MM.1S (cell line): ENCODE measurements around the gene LAYN.

Source experiments
- DNase-seq: peaks from one replicate; pipeline ENCODE4 v3.0.0-alpha.2; 2015
- H2AFZ ChIP-seq: fragments of 300-600 bp; sonication (generic); 2 replicates; pipeline ENCODE4 v1.6.0; 2016; ENCODE audit warnings: antibody characterized with exemption, low read length
- H3F3A ChIP-seq: fragments of 300-600 bp; sonication (generic); 2 replicates; pipeline ENCODE4 v1.6.1; 2016; ENCODE audit warnings: mild to moderate bottlenecking, antibody characterized with exemption, low read length, moderate library complexity, mixed read lengths; ENCODE audit not compliant: insufficient read depth
- H3K27ac ChIP-seq: fragments of 300-600 bp; sonication (generic); 2 replicates; pipeline ENCODE4 v1.5.1; 2016; ENCODE audit warnings: mild to moderate bottlenecking, low read length
- H3K27me3 ChIP-seq: fragments of 300-600 bp; sonication (generic); replicated peaks from 2 replicates; pipeline ENCODE4 v1.6.0; 2016; ENCODE audit warnings: low read length; ENCODE audit not compliant: insufficient read depth
- H3K36me3 ChIP-seq: fragments of 300-600 bp; sonication (generic); replicated peaks from 2 replicates; pipeline ENCODE4 v1.6.1; 2016; ENCODE audit warnings: mild to moderate bottlenecking, low read length, mixed read lengths; ENCODE audit not compliant: insufficient read depth
- H3K4me1 ChIP-seq: fragments of 300-600 bp; sonication (generic); 2 replicates; pipeline ENCODE4 v1.6.1; 2016; ENCODE audit warnings: low read length, mixed read lengths
- H3K4me2 ChIP-seq: fragments of 300-600 bp; sonication (generic); 2 replicates; pipeline ENCODE4 v1.6.0; 2016; ENCODE audit warnings: low read depth, low read length
- H3K4me3 ChIP-seq: fragments of 300-600 bp; sonication (generic); 2 replicates; pipeline ENCODE4 v1.5.1; 2016; ENCODE audit warnings: low read length, mixed read lengths
- H3K79me2 ChIP-seq: fragments of 300-600 bp; sonication (generic); 2 replicates; pipeline ENCODE4 v1.6.1; 2016; ENCODE audit warnings: mixed run types, low read length, mixed read lengths
- H3K9ac ChIP-seq: fragments of 300-600 bp; sonication (generic); 2 replicates; pipeline ENCODE4 v1.6.1; 2016; ENCODE audit warnings: low read length, mixed read lengths
- H3K9me2 ChIP-seq: fragments of 300-600 bp; sonication (generic); replicated peaks from 2 replicates; pipeline ENCODE4 v1.6.1; 2016; ENCODE audit warnings: mild to moderate bottlenecking, low read length, mixed read lengths; ENCODE audit not compliant: insufficient read depth
- H3K9me3 ChIP-seq: fragments of 300-600 bp; sonication (generic); replicated peaks from 2 replicates; pipeline ENCODE4 v1.6.1; 2016; ENCODE audit warnings: mild to moderate bottlenecking, low read length, mixed read lengths; ENCODE audit not compliant: insufficient read depth
- H4K20me1 ChIP-seq: fragments of 300-600 bp; sonication (generic); 2 replicates; pipeline ENCODE4 v1.6.1; 2016; ENCODE audit warnings: mild to moderate bottlenecking, low read length, moderate library complexity, mixed read lengths; ENCODE audit not compliant: insufficient read depth
- EZH2 ChIP-seq: fragments of 300-600 bp; sonication (generic); optimal IDR thresholded peaks from 2 replicates; pipeline ENCODE3; 2017; ENCODE audit warnings: low read depth, mild to moderate bottlenecking, antibody characterized with exemption, low read length, mixed read lengths
- EZH2phosphoT487 ChIP-seq: fragments of 300-600 bp; sonication (generic); IDR thresholded peaks from 2 replicates; pipeline ENCODE4 v1.6.1; 2018; ENCODE audit warnings: antibody characterized with exemption, low read length
- TF ChIP-seq, protein P1 (sequence below): fragments of 300-600 bp; sonication (generic); IDR thresholded peaks from 2 replicates; pipeline ENCODE4 v1.5.1; 2016; ENCODE audit warnings: antibody characterized with exemption, low read length, mixed read lengths

The LAYN gene

DNA sequence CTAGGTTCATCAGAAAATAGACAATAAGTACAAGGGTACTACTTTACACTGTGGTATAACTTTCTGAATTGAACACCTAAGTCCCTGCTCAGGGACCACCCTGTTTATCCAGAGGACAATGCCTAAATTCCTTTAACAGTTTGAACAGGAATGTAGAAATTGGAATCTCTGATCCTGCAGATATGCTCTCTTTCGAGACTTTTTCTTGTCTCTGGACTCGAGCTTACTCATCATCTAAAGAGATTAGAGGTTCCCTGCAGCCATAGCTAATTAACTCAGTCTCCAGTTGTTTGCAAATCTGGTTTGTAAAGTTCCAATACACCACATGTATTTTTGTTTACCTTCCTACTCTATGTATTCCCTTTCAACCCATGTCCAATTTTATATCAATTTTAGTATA, 24.9 kb upstream of the LAYN start:
- Histone ChIP-seq H4K20me1 (no peaks in the 10 kb centered on the region), H3K79me2 (no peaks in the 10 kb centered on the region), H3K27me3 (peaks cover 15% of the 10 kb centered on the region; the same call in 1 of the 2 replicates), H2AFZ (no peak overlapping the region), H3K4me1 (no peaks in the 10 kb centered on the region), H3K9me3 (no peaks in the 10 kb centered on the region), H3K4me3 (no peak overlapping the region), H3F3A (no peaks in the 10 kb centered on the region), H3K4me2 (no peak overlapping the region), H3K27ac (no peak overlapping the region), H3K9ac (no peak overlapping the region), H3K9me2 (no peaks in the 10 kb centered on the region), H3K36me3 (no peaks in the 10 kb centered on the region)
- no peak for DNase-seq
- TF ChIP-seq, protein P1, sequence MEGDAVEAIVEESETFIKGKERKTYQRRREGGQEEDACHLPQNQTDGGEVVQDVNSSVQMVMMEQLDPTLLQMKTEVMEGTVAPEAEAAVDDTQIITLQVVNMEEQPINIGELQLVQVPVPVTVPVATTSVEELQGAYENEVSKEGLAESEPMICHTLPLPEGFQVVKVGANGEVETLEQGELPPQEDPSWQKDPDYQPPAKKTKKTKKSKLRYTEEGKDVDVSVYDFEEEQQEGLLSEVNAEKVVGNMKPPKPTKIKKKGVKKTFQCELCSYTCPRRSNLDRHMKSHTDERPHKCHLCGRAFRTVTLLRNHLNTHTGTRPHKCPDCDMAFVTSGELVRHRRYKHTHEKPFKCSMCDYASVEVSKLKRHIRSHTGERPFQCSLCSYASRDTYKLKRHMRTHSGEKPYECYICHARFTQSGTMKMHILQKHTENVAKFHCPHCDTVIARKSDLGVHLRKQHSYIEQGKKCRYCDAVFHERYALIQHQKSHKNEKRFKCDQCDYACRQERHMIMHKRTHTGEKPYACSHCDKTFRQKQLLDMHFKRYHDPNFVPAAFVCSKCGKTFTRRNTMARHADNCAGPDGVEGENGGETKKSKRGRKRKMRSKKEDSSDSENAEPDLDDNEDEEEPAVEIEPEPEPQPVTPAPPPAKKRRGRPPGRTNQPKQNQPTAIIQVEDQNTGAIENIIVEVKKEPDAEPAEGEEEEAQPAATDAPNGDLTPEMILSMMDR = no peak
- TF ChIP-seq EZH2phosphoT487 (no peak), EZH2 (no peak)

DNA sequence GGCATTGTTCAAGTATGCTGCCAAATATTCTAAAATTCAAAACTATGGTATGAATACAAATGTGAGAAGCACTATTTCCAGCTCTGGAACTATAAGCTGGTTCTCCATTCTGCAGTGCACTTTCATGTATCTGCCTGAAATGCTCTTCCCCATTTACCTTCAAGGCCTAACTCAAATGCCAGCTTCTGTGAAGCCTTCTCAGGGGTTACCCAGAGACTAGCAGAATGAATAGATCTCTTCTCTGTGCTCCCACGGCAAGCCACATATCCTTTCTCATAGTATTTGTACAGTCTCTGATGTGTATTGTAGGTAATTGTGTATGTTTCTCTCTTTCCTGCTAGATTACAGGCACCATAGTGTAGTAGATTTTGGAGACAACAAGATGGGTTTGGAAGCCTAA, 21.9 kb upstream of the LAYN start:
- Histone ChIP-seq H3K4me2 (no peak overlapping the region), H3K9me2 (no peaks in the 10 kb centered on the region), H3K4me3 (no peak overlapping the region), H2AFZ (no peak overlapping the region), H3K9me3 (no peaks in the 10 kb centered on the region), H4K20me1 (no peaks in the 10 kb centered on the region), H3K27me3 (0 out of 2 replicates have a peak, but pooled peaks cover under 1% of the 10 kb centered on the region), H3K27ac (no peak overlapping the region), H3K79me2 (no peaks in the 10 kb centered on the region), H3F3A (no peaks in the 10 kb centered on the region), H3K9ac (no peak overlapping the region), H3K4me1 (no peaks in the 10 kb centered on the region), H3K36me3 (no peaks in the 10 kb centered on the region)
- TF ChIP-seq EZH2phosphoT487 = no peak
- TF ChIP-seq, protein P1 = no peak
- TF ChIP-seq EZH2 = no peak
- DNase-seq = no peak

DNA sequence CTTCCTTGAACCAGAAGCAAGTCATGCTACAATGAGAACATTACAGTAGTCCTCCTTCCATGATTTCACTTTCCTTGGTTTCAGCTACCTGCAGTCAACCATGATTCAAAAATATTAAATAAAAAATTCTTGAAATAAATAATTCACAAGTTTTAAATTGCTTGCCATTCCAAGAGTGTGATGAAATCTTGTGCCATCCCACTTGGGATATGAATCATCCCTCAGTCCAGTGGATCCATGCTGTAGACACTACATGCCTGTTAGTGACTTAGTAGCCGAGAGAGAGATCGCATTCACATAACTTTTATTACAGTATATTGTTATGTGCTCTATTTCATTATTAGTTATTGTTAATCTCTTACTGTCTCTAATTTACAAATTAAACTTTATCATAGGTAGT, 20.0 kb upstream of the LAYN start:
- Histone ChIP-seq H3K4me2 (no peak overlapping the region), H3K9me3 (no peaks in the 10 kb centered on the region), H3K27me3 (no peaks in the 10 kb centered on the region), H3K36me3 (no peaks in the 10 kb centered on the region), H3K9me2 (no peaks in the 10 kb centered on the region), H2AFZ (no peak overlapping the region), H3K27ac (no peak overlapping the region), H3K4me1 (no peaks in the 10 kb centered on the region), H4K20me1 (no peaks in the 10 kb centered on the region), H3K79me2 (no peaks in the 10 kb centered on the region), H3F3A (no peaks in the 10 kb centered on the region), H3K4me3 (no peak overlapping the region), H3K9ac (no peak overlapping the region)
- TF ChIP-seq EZH2 (no peak), EZH2phosphoT487 (no peak)
- TF ChIP-seq, protein P1 = no peak
- no peak for DNase-seq
